RWPE1 (cell line): ENCODE data around the gene LTN1.
"Not testable (repeated sequence)": the region's sequence is repeated elsewhere in the genome, so short reads cannot be mapped to it uniquely, and the experiment has no call there.

Experiments used
- CTCF ChIA-PET: fragments of 350-600 bp; sonication (Branson Sonifier 250); formaldehyde crosslinking; extraction: SDS; loops from one replicate; lab custom pipeline; 2021; lab: Yijun Ruan, JAX
- POLR2A ChIA-PET: fragments of 400-600 bp; formaldehyde crosslinking; extraction: SDS; loops from one replicate; lab custom pipeline; 2020; ENCODE audit warnings: antibody characterized with exemption; ENCODE audit not compliant: low non-redundant PET; lab: Yijun Ruan, JAX
- DNase-seq: peaks from one replicate; pipeline ENCODE4 v3.0.0; 2012; ENCODE audit warnings: low spot score
- H3K27ac ChIP-seq: fragments of 450-650 bp; 2 replicates; pipeline ENCODE4 v1.5.1; 2017
- TF ChIP-seq, protein P1 (sequence below): fragments of 450-650 bp; conservative IDR thresholded peaks from 2 replicates; pipeline ENCODE4 v1.5.1; 2017; ENCODE audit warnings: low read depth, mild to moderate bottlenecking

The LTN1 gene

DNA sequence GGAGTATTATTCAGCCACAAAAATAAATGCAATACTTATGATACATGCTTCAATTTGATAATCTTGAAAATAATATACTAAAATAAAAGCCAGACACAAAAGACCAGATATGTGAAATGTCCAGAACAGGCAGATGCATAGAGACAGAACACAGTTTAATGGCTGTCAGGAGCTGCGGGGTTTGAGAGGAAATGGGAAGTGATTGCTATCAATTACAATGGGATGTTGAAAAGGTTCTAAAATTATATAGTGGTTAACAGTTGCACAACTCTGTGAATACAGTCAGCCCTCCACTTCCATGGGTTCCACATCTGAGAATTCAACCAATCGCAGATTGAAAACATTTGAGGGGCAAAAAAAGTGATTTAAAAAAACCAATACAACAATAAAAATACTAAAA, 54.0 kb downstream of the LTN1 start:
- DNase-seq = no peak
- ChIA-PET CTCF (interaction anchor here (0.6 to 0.7 kb wide), 3 partner anchors 16 to 902 kb away, joined by 3 to 4 read pairs (median 3); no protein-coding TSS in a partner anchor), POLR2A (no interaction called here)

GRCh38 chr21:28937737-28938136, 54.9 kb downstream of the LTN1 start:
- H3K27ac ChIP-seq = no peak overlapping the region
- CTCF ChIA-PET = interaction anchor here (0.6 to 0.7 kb wide), 2 partner anchors 17 to 903 kb away, joined by 3 read pairs; no protein-coding TSS in a partner anchor
- POLR2A ChIA-PET = no interaction called here
- TF ChIP-seq, protein P1, sequence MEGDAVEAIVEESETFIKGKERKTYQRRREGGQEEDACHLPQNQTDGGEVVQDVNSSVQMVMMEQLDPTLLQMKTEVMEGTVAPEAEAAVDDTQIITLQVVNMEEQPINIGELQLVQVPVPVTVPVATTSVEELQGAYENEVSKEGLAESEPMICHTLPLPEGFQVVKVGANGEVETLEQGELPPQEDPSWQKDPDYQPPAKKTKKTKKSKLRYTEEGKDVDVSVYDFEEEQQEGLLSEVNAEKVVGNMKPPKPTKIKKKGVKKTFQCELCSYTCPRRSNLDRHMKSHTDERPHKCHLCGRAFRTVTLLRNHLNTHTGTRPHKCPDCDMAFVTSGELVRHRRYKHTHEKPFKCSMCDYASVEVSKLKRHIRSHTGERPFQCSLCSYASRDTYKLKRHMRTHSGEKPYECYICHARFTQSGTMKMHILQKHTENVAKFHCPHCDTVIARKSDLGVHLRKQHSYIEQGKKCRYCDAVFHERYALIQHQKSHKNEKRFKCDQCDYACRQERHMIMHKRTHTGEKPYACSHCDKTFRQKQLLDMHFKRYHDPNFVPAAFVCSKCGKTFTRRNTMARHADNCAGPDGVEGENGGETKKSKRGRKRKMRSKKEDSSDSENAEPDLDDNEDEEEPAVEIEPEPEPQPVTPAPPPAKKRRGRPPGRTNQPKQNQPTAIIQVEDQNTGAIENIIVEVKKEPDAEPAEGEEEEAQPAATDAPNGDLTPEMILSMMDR = no peak
- no peak for DNase-seq

More for the DNA sequence above, 54.0 kb downstream of the LTN1 start:
- TF ChIP-seq, protein P1 = no peak
- no peak overlapping the region for H3K27ac ChIP-seq

GRCh38 chr21:28936721-28937120, 56.0 kb downstream of the LTN1 start:
- no peak overlapping the region for H3K27ac ChIP-seq
- ChIA-PET POLR2A (no interaction called here), CTCF (interaction anchor here (0.6 kb wide), 1 partner anchor 119 kb away, joined by 3 read pairs; no protein-coding TSS in a partner anchor)
- DNase-seq = no peak
- TF ChIP-seq, protein P1 = no peak

DNA sequence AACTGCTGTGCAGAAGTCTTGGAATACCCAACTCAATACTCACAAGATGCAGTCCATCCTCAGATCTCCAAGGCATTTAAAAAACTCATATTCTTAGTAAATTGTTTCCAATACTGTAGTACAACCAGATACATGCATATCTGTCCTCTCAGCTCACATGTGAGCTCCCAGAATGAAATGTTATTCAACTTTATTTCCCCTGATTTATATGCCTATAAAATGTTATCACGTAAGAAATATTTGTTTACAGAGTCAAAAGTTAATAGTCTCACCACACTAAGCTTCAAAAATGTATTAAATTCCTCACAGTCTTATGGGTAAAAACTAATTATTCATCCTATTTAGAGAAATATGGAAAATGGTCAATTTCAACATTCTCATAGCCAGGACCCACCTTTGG, 56.6 kb downstream of the LTN1 start:
- TF ChIP-seq, protein P1 = no peak
- ChIA-PET POLR2A (no interaction called here), CTCF (no interaction called here)
- DNase-seq = no peak
- H3K27ac ChIP-seq = no peak overlapping the region

DNA sequence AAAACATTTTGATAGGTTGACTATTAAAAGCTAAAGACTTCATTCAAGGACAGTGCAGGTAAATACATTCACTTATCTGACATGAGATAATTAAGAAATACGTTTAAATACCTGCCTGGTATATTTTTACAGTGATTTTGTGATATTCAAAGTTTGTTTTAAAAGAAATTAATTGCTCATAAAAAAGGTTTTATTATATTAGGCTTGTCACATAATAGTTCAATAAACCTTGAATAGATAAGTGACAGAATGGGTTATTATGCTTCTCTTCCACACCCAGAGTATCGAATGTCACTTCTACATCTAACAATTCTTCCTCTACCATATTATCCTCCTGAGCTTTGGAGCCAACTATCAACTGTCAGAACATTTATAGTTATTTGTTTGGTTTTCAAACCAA, 60.0 kb downstream of the LTN1 start:
- TF ChIP-seq, protein P1 = no peak
- no peak overlapping the region for H3K27ac ChIP-seq
- no peak for DNase-seq
- ChIA-PET CTCF (no interaction called here), POLR2A (no interaction called here)

GRCh38 chr21:28931708-28932372, 60.8 kb downstream of the LTN1 start:
- CTCF ChIA-PET, H3K27ac ChIP-seq, DNase-seq, POLR2A ChIA-PET: not testable (repeated sequence)
